OCI-LY7 (cell line): ENCODE results near the gene RNF220.

Source experiments
- CTCF ChIP-seq: fragments of 200-600 bp; sonication (generic); conservative IDR thresholded peaks from 2 replicates; pipeline ENCODE4 v1.5.1; 2014; ENCODE audit warnings: mild to moderate bottlenecking, antibody characterized with exemption, low read length, moderate library complexity, mixed read lengths
- EZH2phosphoT487 ChIP-seq: fragments of 200-600 bp; sonication (generic); IDR thresholded peaks from 2 replicates; pipeline ENCODE4 v1.6.1; 2018; ENCODE audit warnings: low read depth, borderline replicate concordance, mild to moderate bottlenecking, mixed run types, antibody characterized with exemption, low read length, moderate library complexity, mixed read lengths

GRCh38 chr1:44609768-44610526 lies 204.9 kb downstream of the RNF220 start:
- TF ChIP-seq CTCF (peak; percentile 8; the same call in 1 of the 2 replicates), EZH2phosphoT487 (no peak)
